GM21723 (cell line): ENCODE data around the gene IDUA.
"Not testable (repeated sequence)": the region's sequence is repeated elsewhere in the genome, so short reads cannot be mapped to it uniquely, and the experiment has no call there.

ENCODE experiments used
- ATAC-seq: cut with Tn5 transposase; IDR thresholded peaks from one replicate; pipeline ENCODE4 v1.9.1; 2021; ENCODE audit warnings: mild to moderate bottlenecking, moderate library complexity; ENCODE audit not compliant: unreplicated experiment

Gene IDUA

DNA sequence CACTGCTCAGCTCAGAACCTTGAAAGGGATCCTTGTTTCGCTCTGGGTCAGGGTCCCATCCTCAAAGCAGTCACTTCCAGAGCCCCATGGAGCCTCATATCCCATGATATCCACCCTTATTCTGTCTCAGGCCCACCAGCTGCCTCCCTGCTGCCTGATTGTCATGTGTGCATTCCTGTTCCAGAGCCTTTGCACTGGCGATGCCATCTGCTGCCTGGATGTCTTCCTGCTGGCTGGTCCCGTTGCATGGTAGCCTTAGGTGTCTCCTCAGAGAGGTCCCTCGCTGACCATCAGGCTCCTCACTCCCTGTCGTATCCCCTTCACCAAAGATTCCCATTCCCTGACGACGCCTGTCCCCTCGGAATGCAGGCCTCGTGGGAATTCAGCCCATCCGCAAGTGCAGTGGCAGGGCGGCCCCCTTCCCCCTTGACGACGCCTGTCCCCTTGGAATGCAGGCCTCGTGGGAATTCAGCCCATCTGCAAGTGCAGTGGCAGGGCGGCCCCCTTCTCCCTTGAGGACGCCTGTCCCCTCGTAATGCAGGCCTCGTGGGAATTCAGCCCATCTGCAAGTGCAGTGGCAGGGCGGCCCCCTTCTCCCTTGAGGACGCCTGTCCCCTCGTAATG is 12.5 kb downstream of the IDUA start:
- not testable (repeated sequence) for ATAC-seq

DNA sequence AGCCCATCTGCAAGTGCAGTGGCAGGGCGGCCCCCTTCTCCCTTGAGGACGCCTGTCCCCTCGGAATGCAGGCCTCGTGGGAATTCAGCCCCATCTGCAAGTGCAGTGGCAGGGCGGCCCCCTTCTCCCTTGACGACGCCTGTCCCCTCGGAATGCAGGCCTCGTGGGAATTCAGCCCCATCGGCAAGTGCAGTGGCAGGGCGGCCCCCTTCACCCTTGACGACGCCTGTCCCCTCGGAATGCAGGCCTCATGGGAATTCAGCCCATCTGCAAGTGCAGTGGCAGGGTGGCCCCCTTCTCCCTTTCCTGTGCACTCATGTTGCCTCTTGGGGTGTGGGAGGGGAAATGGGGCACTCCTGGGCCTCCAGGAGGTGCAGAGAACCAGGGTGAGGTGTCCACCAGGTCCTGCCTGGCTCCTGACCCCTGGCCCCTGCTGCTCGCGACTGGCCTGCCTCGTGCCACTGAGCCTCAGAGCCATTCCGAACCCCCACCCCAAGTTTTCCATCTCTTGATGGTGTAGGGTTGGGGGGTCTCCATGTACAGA is 13.1 kb downstream of the IDUA start:
- no peak for ATAC-seq

DNA sequence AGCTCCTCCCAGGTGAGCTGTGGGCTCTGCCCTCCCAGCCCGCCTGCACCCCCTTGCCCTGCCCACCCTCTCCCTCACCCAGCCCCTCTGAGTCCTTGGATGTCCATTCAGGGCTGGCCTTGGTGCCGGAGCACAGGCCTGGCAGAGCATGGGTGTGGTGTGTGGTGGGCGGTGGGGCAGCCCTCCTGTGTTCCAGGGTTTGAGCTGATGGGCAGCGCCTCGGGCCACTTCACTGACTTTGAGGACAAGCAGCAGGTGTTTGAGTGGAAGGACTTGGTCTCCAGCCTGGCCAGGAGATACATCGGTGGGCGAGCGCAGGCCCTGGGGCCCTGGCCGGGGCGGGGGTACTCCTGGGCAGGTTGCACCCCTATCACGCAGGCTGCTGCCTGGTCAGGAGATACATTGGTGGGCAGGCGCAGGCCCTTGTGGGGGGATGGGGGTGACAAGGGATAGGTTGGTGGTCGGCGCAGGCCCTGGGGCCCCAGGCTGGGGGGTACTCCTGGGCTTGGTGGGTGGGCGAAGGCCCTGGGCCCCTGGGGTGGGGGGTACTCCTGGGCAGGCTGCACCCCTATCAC is 13.9 kb downstream of the IDUA start:
- no peak for ATAC-seq

DNA sequence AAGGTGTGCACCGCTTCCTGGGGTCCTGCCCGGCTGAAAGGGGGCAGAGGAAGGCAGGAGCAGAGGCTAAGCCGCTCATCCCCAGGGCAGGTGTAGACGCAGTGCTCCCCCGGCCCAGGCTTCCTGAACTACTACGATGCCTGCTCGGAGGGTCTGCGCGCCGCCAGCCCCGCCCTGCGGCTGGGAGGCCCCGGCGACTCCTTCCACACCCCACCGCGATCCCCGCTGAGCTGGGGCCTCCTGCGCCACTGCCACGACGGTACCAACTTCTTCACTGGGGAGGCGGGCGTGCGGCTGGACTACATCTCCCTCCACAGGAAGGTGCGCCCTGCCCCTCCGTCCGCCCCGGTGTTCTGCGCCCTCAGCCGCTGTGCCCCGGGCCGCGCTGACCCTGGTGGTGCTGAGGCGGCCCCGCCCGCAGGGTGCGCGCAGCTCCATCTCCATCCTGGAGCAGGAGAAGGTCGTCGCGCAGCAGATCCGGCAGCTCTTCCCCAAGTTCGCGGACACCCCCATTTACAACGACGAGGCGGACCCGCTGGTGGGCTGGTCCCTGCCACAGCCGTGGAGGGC is 14.8 kb downstream of the IDUA start:
- no peak for ATAC-seq

GRCh38 chr4:1002131-1002630 is 15.3 kb downstream of the IDUA start:
- no peak for ATAC-seq

DNA sequence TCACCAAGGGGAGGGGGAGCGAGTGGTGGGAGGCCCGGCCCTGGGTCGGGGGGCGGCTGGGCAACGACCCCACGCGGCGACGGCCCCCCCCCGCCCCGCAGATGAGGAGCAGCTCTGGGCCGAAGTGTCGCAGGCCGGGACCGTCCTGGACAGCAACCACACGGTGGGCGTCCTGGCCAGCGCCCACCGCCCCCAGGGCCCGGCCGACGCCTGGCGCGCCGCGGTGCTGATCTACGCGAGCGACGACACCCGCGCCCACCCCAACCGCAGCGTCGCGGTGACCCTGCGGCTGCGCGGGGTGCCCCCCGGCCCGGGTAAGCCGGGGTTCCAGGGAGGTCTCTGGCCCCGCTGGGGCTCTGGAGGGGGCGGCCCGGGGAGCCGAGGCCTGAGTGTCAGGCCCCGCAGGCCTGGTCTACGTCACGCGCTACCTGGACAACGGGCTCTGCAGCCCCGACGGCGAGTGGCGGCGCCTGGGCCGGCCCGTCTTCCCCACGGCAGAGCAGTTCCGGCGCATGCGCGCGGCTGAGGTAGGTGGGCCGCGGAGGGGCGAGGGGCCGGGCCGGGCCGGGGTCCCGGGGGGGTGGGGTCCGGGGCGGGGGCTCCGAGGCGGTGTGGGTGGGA is 15.9 kb downstream of the IDUA start:
- ATAC-seq: no peak

DNA sequence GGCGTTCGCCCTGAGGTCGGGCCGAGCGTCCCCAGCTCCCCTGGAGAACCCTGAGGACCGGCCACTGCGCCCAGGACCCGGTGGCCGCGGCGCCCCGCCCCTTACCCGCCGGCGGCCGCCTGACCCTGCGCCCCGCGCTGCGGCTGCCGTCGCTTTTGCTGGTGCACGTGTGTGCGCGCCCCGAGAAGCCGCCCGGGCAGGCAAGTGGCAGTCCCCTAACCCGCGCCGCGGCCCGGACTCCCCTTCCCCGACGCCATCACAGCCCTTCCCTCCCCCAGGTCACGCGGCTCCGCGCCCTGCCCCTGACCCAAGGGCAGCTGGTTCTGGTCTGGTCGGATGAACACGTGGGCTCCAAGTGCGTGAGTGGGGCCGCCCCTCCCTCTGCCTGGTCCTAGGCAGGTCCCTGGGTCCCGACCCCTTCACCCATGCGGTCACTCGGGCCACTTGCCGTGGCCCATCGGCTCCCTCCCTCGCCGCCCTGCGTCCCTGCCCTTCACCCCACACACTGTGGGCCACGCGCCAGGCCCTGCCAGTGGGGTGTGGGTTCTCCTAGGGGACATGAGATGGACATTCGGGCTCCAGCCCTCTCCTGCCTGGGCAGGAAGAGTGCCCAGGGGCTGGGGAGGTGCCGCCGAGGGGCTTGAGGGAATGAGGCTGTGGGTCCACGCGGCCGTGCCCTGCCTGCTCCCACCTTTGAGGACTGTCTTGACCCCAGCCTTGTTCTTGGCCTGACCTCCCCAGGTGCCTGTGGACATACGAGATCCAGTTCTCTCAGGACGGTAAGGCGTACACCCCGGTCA is 16.6 kb downstream of the IDUA start:
- ATAC-seq: no peak

DNA sequence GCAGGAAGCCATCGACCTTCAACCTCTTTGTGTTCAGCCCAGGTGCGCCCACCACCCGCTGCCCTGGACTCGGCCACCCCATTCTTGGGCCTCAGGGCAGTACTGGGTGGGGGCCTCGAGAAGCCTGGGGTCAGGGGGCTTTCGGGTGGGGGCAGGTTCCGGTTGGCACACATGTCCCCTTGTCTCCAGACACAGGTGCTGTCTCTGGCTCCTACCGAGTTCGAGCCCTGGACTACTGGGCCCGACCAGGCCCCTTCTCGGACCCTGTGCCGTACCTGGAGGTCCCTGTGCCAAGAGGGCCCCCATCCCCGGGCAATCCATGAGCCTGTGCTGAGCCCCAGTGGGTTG is 17.2 kb downstream of the IDUA start:
- no peak for ATAC-seq

DNA sequence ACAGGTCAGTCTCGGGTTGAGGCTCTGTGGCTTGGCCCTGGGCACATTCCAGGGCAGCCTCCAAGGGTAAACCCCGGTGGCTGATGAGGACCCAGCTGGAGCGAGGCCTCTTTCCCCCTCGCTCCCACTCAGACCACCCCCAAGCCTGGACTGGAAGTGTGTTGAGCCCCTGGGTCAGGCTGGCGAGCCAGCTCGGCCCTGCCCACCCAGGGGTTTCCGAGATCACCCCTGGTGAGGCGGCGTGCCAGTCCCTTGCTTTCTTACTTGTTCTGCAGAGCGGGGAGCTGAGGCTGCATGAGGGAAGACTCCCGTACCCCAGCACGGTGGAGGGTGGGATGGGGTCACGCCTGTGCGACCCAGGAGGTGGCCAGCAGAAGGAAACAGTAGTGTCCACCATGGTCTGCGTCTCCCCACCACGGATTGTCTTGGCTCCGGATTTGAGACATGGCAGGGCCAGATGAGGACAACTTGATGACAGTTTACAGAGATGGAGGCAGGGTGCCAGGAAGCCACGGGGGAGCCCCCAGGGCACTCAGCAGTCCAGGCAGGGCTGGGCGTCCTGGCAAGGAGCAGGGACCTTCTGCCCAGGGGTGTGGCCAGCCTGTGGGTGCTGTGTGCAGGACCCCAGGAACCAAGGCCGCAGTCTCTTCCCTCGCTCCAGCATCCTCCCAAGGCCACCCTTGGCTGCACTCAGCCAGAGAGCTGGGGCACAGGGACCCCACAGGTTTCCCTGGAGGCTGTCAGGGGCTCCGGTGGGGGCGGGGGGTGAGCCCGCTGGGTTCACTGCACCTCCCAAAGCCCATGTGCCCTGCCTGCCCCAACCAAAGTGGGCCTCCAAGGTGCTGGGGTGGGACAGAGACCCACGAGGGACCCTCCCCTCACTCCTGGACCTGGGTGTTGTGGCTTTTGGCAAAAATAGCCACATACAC is 18.0 kb downstream of the IDUA start:
- no peak for ATAC-seq

DNA sequence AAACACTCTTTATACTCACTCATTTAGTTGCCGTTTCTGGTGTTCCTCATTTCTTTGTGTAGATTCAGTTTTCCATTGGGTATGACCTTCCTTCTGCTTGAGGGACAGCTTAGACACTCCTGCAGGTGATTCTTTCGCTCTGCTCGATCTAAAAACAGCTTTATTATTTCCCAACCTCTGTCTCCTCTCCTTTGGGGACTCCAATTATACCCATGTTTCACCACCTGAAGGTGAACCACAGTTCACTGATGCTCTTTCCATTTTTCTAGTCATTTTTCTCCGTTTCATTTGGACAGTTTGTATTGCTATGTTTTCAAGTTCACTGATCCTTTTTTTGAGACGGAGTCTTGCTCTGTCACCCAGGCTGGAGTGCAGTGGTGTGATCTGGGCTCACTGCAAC is 20.0 kb downstream of the IDUA start:
- no peak for ATAC-seq

DNA sequence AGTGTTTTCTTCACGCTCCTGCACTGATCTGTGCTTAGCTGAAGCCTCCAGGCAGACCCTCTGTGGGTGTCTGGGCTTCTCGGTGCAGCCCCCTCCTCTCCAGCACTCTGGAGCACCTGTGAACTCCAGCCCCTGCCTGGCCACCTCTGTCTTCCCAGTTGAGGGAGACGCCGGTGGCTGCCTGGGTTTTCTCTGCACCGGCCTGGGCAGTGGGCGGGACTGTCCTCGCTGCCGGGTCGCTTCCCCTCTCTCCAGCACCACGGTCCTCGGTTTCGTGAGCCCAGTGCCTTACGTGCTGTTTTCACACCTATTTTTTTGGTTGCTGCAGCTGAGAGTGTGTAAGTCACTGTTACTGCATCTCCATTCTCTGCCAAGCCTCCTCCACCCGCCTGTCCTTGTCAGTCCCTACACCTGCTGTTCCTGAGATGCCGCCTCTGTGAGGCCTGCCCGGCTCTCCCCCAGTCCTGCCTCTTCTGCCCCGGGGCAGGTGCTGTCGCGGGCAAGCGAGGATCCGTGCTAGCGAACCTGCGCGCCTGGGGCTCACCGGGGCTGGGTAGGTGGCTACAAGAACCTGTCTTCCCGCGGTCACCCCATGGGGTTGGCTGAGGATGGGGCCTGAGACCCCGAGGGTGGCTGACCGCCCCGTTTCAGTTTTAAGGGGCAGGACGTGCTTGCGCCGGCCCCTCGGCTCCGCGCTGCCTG is 22.1 kb downstream of the IDUA start:
- ATAC-seq: peak; percentile 12

GRCh38 chr4:1009542-1010394 is 22.9 kb downstream of the IDUA start:
- ATAC-seq: peak; percentile 48

DNA sequence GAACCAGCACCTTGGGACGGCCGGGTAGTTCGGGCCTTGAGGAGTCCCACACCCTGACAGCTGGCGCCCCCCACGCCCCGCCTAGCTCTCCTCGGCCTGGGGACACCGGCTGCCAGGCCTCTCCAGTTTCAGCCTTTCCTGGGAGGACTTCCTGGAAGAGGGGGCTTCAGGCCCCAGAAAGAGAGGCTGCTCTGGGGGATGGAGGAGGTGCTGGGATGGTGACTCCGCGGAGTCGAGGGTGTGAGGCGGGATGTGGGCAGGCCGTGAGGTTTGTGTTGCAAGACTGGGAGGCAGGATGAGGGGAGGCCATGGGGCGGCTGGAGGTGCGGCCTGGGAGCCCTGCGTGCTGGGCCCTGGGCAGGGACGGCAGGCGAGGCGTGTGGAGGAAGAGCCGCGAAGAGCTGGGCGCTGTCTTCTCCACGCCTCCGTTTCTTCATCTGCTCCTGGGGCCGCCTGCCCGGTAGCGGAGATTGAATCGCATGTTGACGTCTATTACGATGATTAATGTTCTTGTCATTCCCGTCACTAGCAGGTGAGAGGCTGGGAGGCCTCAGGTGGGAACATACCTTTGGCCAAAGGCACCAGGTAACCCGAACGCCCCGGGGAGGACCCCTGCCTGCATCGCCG is 23.7 kb downstream of the IDUA start:
- peak; percentile 15 for ATAC-seq

DNA sequence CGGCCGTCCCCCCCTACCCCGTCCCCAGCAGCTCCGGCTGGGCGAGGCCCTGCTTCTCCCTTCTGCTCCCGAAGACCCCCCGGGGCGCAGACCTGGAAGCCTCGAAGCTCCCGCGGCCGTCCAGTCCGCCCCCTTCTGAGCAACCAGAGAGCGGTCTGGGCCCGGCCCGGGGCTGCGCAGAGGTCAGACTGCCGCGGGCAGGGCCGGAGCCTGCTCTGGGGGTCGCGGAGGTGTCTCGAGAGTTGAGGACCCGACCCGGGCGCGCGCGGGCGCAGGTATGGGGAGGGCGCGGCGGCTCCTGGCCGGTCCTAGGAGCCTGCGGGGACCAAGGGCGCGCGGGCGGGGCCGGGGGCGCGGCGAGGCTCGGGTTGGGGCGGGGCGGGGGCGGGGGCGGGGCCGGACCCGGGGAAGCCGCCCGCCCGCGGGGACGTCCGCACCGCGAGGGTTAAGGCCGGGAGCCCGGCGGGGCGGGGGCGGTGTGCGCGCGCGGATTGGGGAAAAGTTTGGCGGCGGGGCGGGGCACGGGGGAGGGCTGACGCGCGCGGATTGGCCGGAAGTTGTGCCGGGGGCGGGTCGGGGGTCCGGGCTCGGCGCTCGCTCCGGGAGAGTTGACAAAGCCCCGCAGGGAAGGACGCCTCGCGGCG is 24.3 kb downstream of the IDUA start, which contains the start of gene FGFRL1:
Gene FGFRL1 (plus strand): TSS at position 605 of the 644 bp plus-strand sequence. CDS start 860 bp downstream, outside the sequence.
- peak; percentile 28 for ATAC-seq

DNA sequence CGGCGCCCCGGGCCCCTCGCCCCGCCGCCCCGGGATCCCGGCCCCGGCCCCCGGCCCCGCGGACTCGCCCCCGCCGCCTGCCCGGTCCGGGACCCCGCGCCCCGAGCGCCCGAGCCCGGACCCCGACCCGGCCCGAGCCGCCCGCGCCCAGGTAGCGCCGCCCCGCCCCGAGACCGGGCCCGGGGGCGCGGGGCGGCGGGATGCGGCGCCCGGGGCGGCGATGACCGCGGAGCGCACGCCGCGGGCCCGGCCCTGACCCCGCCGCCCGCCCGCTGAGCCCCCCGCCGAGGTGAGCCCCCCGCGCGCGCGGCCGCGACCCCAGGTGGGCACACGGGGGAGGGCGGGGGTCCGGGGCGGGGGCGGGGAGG is 24.8 kb downstream of the IDUA start:
- no peak for ATAC-seq

GRCh38 chr4:1012034-1012739 is 25.3 kb downstream of the IDUA start:
- ATAC-seq: no peak
